Left ventricle myocardium superior (tissue), 1 donor: ENCODE measurements around the gene LRRC17. TPM values are rescaled to one million over a fixed set of nuclear protein-coding genes. Genes with fewer than 3 reads are reported as not detected.
"Not testable (repeated sequence)": the region's sequence is repeated elsewhere in the genome, so short reads cannot be mapped to it uniquely, and the experiment has no call there.

Source experiments
- ATAC-seq: fragments of 200-7000 bp; cut with Tn5 transposase; one replicate; pipeline ENCODE4 v1.9.1; 2020; ENCODE audit warnings: mild to moderate bottlenecking, moderate library complexity
- DNase-seq: peaks from one replicate; pipeline ENCODE4 v3.0.0-alpha.2; 2020
- intact Hi-C: fragments of 100-400 bp; cut with micrococcal nuclease; formaldehyde crosslinking; loops from one replicate; pipeline ENCODE4 v1.11.0; 2022
- total RNA-seq: library from RNA; stranded (reverse); fragmentation: NEBNext Ultra II Directional; extraction: Animal tissue kit (Norgen Biotek cat#: 25700); gene quantifications from one replicate; pipeline ENCODE4 v1.2.1, GENCODE V29; 2021
- donor health status: DM: no; HTN: yes; CAD: no; lungs with severe emphysema.

Gene LRRC17
- total RNA-seq, 1 donor from 2014 or later: 1.9 TPM

- ATAC-seq (no peak), DNase-seq (no peak)
- intact Hi-C loops: loop anchor here (5.0 kb wide), 1 partner anchor 1133 kb away; no protein-coding TSS in a partner anchor
These were observed 21.4 kb downstream of the LRRC17 start for GRCh38 chr7:102934239-102934638.

GRCh38 chr7:102934701-102935100, 21.9 kb downstream of the LRRC17 start:
- DNase-seq (no peak), ATAC-seq (no peak)
- intact Hi-C loops: loop anchor here (5.0 kb wide), 1 partner anchor 1133 kb away; no protein-coding TSS in a partner anchor

- intact Hi-C loops: no loop called here
- DNase-seq (no peak), ATAC-seq (no peak)
These were observed 22.8 kb downstream of the LRRC17 start for GRCh38 chr7:102935450-102936115.

- no peak for ATAC-seq
- intact Hi-C loops: no loop called here
- no peak for DNase-seq
These were observed 25.9 kb downstream of the LRRC17 start for GRCh38 chr7:102938679-102939078.

GRCh38 chr7:102942181-102942866, 29.5 kb downstream of the LRRC17 start:
- intact Hi-C loops: no loop called here
- DNase-seq (no peak), ATAC-seq (no peak)

GRCh38 chr7:102942868-102943267, 30.1 kb downstream of the LRRC17 start:
- DNase-seq (no peak), ATAC-seq (no peak)
- intact Hi-C loops: no loop called here

GRCh38 chr7:102943423-102944169, 30.8 kb downstream of the LRRC17 start:
- DNase-seq (no peak), ATAC-seq (no peak)
- intact Hi-C loops: no loop called here

- ATAC-seq (no peak), DNase-seq (no peak)
- intact Hi-C loops: no loop called here
These were observed 31.4 kb downstream of the LRRC17 start for GRCh38 chr7:102944241-102944640.

- DNase-seq: no peak
- no peak for ATAC-seq
- intact Hi-C loops: no loop called here
These were observed 39.0 kb downstream of the LRRC17 start for GRCh38 chr7:102951839-102952238.

GRCh38 chr7:102953406-102953805, 40.6 kb downstream of the LRRC17 start:
- intact Hi-C loops: no loop called here
- ATAC-seq: no peak
- no peak for DNase-seq

- intact Hi-C loops, ATAC-seq, DNase-seq: not testable (repeated sequence)
These were observed 41.6 kb downstream of the LRRC17 start for GRCh38 chr7:102954359-102954758.

GRCh38 chr7:102958004-102958403, 45.2 kb downstream of the LRRC17 start:
- ATAC-seq, DNase-seq, intact Hi-C loops: not testable (repeated sequence)

- ATAC-seq, DNase-seq, intact Hi-C loops: not testable (repeated sequence)
These were observed 49.2 kb downstream of the LRRC17 start for GRCh38 chr7:102961993-102962392.

- DNase-seq (no peak), ATAC-seq (no peak)
- intact Hi-C loops: no loop called here
These were observed 53.7 kb downstream of the LRRC17 start for GRCh38 chr7:102966465-102966864.

- intact Hi-C loops: no loop called here
- no peak for ATAC-seq
- no peak for DNase-seq
These were observed 55.0 kb downstream of the LRRC17 start for GRCh38 chr7:102967798-102968197.

GRCh38 chr7:102973096-102973802, 60.4 kb downstream of the LRRC17 start:
- intact Hi-C loops: no loop called here
- DNase-seq: no peak
- no peak for ATAC-seq

GRCh38 chr7:102974366-102975236, 61.8 kb downstream of the LRRC17 start:
- DNase-seq (no peak), ATAC-seq (no peak)
- intact Hi-C loops: no loop called here

GRCh38 chr7:102975854-102976253, 63.1 kb downstream of the LRRC17 start:
- intact Hi-C loops: no loop called here
- ATAC-seq: no peak
- no peak for DNase-seq

GRCh38 chr7:102976493-102976892, 63.7 kb downstream of the LRRC17 start:
- DNase-seq (no peak), ATAC-seq (no peak)
- intact Hi-C loops: no loop called here
